IPS-15b (cell line): Measurements from ENCODE around the gene PTPRN2.

ENCODE experiments used
- H3K27me3 ChIP-seq: one replicate; pipeline ENCODE4 v1.6.1; 2013; ENCODE audit warnings: low read length; ENCODE audit not compliant: control insufficient read depth, insufficient read depth
- H3K36me3 ChIP-seq: one replicate; pipeline ENCODE4 v1.6.1; 2013; ENCODE audit warnings: low read length; ENCODE audit not compliant: control insufficient read depth, insufficient read depth
- H3K4me1 ChIP-seq: one replicate; pipeline ENCODE4 v1.6.1; 2013; ENCODE audit warnings: mild to moderate bottlenecking, low read length; ENCODE audit not compliant: control insufficient read depth, insufficient read depth
- H3K4me3 ChIP-seq: one replicate; pipeline ENCODE4 v1.5.1; 2013; ENCODE audit warnings: low read depth, low read length
- H3K9ac ChIP-seq: one replicate; pipeline ENCODE4 v1.6.1; 2013; ENCODE audit warnings: low read depth, mild to moderate bottlenecking, low read length
- H3K9me3 ChIP-seq: one replicate; pipeline ENCODE4 v1.6.1; 2013; ENCODE audit warnings: mild to moderate bottlenecking, low read length; ENCODE audit not compliant: control insufficient read depth, insufficient read depth

PTPRN2 gene

DNA sequence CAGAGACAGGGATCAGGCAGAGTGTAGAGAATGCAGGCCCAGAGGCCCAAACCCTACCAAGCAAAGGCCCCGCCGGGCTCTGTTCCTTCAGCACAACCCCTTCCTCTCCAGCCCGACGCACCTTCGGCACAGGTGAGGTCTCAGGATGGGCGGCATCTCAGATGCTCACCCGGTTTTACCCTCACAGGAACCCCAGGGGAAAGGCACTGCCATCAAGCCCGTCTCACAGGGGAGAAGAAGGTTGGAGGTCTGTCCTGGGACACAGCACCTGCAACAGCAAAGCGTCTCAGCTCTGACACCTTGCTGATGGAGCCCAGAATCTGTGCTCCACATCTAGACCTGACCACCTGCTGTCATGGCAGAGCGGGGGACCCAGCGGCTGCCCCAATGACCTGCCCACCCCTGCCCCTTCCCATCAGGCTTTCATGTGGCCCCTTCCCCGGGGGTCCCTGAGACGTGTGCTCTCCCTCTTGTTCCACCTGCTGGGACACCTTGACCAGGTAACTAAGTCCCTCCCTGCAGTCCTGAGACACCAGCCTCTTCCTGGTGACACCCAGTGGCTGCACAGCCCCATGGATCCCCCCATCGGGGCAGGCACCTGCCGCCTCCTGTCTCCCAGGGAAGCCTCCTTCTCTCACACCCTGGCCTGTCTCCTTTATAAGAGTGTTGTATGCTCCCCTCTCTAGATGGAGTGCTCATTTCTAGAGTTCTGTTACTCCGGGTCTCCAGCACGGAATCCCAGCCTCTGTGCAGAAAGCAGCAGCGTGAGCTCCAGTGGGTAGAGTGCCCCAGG is 935.3 kb downstream of the PTPRN2 start:
- H3K9me3 ChIP-seq, result no peaks in the 10 kb centered on the region

DNA sequence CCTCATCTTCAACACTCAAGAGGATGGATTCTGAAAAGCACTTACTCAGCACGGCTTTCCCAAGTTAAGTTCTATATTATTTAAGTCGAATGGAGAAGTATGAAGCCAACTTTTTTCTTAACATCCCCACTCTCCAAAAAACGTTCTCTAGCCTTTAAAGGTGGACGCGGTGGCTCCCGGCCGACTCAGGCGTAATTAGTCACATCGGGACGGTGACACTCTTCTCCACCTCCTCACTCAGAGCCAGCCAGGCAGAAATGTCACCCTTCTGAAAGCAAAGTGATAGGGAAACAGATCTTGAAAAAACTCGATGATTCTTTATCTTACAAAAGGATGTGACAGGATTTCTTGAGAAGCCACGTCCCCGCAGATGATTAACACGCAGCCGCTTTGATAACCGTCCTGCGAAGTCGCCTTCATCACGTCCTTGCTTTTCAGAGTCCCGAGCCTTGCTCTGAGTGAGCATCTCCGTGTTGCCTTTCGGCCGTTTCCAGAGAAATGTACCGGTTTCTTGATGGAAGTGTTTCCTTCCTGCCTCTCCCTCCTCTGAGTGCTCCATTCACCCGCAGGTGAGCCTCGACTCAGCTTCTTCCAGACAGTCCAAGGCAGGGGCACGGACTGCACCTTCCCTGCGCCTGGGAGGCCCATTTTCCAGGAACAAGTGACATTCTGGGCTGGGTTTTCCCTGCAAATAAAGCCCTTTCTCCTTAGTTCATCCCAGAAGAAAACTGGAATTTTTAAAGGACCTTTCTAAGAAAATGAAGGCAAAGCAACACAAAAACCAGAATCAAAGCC is 936.1 kb downstream of the PTPRN2 start:
- Histone ChIP-seq H3K27me3 (no peaks in the 10 kb centered on the region), H3K4me1 (no peaks in the 10 kb centered on the region), H3K9ac (no peak overlapping the region), H3K9me3 (no peaks in the 10 kb centered on the region), H3K4me3 (no peak overlapping the region), H3K36me3 (no peaks in the 10 kb centered on the region)

More for the DNA sequence above, 935.3 kb downstream of the PTPRN2 start:
- H3K36me3 ChIP-seq, result no peaks in the 10 kb centered on the region
- H3K9ac ChIP-seq, result no peak overlapping the region
- H3K4me1 ChIP-seq, result no peaks in the 10 kb centered on the region
- no peak overlapping the region for H3K4me3 ChIP-seq
- H3K27me3 ChIP-seq, result no peaks in the 10 kb centered on the region

DNA sequence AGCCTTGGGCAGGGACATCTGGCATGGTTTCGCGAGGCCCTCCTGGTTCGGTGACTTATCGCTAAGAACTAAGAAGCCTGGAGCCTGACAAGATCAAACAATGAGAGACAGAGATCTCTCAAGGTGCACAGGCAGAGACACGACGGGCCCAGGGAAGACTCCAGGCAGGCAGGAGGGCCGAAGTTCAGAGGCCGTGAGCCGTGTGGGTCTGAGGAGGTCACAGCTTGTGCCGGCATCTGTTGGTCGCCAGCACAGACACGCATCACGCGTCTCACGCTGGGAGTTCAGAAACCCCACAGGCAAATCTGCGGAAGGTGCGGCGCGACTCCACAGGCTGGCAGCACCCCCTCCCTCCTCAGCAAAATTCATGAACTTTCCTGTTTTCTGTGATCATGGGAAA is 936.8 kb downstream of the PTPRN2 start:
- H3K27me3 ChIP-seq, result no peaks in the 10 kb centered on the region
- H3K4me1 ChIP-seq, result no peaks in the 10 kb centered on the region
- no peaks in the 10 kb centered on the region for H3K36me3 ChIP-seq

DNA sequence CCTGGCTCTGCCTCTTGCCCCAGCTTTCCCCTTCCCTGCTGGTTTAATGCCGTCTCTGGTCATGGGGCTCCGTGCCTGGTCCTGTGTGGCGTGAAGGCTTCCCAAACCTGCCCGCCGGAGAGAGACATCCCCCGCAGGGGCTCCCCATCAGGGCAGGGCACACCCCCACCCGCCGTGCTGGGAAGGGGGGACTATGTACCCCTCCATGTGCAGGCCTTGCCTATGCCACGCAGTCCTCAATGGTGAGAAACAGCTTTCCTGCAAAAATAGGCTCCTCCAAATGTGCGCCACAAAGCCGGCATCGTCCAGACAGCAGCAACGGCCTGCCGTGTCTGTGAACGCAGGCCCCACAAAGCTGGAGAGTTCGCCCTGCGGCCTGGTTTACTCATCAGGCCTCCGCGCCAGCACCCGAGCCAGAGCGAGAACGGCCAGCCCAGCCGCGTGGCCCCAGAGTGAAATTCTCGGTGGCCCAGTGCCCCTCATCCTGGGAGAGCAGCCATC is 937.4 kb downstream of the PTPRN2 start:
- Histone ChIP-seq H3K9me3 (no peaks in the 10 kb centered on the region), H3K27me3 (no peaks in the 10 kb centered on the region), H3K4me1 (no peaks in the 10 kb centered on the region), H3K9ac (no peak overlapping the region), H3K36me3 (no peaks in the 10 kb centered on the region), H3K4me3 (no peak overlapping the region)

More for the DNA sequence above, 936.8 kb downstream of the PTPRN2 start:
- no peak overlapping the region for H3K4me3 ChIP-seq
- H3K9me3 ChIP-seq, result no peaks in the 10 kb centered on the region
- H3K9ac ChIP-seq, result no peak overlapping the region

DNA sequence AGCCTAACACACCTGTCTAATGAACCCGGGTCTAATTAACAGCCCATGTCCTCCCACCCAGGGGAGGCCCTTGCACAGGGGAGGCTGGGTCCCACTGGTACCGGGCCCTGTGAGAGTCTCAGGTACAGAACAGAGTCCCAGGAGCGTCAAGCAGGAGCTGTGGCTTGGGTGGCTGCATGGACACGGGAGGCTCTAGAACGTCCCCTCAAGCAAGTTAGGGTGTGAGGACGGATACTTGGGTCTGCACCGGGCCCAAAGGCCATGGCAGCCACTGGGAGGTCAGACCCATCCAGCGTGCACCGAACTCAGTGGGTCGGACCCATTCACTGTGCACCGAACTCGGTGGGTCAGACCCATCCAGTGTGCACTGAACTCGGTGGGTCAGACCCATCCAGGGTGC is 941.1 kb downstream of the PTPRN2 start:
- H3K27me3 ChIP-seq, result no peaks in the 10 kb centered on the region
- H3K4me1 ChIP-seq, result no peaks in the 10 kb centered on the region
- no peak overlapping the region for H3K4me3 ChIP-seq
- no peak overlapping the region for H3K9ac ChIP-seq
- H3K9me3 ChIP-seq, result no peaks in the 10 kb centered on the region
- no peaks in the 10 kb centered on the region for H3K36me3 ChIP-seq

DNA sequence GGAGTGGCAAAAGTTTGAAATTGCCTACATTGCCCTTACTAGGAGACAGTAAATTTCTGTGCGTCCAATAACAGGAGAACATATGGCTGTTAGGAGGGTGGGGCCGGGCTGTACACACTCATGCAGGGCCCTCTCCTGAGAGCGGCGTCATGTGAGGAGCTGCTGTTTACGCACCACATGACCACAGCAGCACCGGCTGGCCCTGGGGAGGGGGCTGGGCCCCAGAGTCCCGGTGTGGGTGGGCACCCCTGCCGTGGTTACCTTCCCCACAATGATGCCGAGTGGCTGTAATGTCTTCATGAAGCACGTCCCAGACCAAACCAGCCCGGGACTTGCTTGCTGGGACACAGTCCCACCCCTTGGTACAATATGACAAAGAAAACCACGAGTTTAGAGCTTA is 942.1 kb downstream of the PTPRN2 start:
- Histone ChIP-seq H3K9ac (no peak overlapping the region), H3K4me1 (no peaks in the 10 kb centered on the region), H3K27me3 (no peaks in the 10 kb centered on the region), H3K36me3 (no peaks in the 10 kb centered on the region), H3K4me3 (no peak overlapping the region), H3K9me3 (no peaks in the 10 kb centered on the region)

DNA sequence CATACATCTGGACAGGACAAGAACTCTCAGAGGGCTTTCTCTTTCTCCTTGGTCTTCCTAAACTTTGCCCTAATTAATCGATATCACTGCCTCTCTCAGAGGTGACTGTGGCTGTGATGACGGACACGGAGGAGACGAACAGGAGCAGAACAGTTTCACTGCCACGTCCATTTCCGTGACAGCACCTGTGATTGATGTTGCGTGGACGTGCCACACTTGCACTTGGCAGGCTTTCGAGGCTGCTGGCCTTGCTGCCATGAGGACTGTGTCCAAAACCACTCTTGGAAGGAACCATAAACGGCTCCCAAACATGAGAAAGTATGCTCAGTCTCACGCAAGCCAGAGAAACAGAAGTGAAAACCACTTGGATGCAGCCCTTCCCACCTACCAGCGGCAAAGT is 942.7 kb downstream of the PTPRN2 start:
- H3K27me3 ChIP-seq, result no peaks in the 10 kb centered on the region
- H3K36me3 ChIP-seq, result no peaks in the 10 kb centered on the region
- no peaks in the 10 kb centered on the region for H3K4me1 ChIP-seq
- H3K9ac ChIP-seq, result no peak overlapping the region
- H3K9me3 ChIP-seq, result no peaks in the 10 kb centered on the region
- no peak overlapping the region for H3K4me3 ChIP-seq

DNA sequence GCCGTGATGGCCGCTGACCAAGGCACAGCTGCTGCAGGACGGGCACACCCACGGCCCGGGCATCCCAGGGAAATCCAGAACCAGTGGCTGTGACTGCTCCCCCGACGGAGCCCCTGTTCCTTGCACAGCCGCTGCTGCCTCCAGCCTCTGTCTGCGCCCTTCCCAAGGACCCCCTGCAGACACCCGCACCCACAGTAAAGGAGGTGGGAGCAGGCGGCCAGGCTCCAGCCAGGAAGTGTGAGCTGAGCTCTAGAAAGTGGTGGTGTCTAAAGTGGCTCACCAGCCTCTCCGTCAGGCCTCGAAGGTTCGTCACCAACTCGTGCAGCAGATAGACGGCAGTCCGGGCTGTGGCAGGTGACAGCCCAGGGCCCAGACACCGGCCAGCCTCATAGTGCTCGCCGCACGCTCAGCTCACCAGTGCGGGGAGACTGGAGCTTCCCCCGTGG is 944.1 kb downstream of the PTPRN2 start:
- Histone ChIP-seq H3K9ac (no peak overlapping the region), H3K4me3 (no peak overlapping the region), H3K9me3 (no peaks in the 10 kb centered on the region), H3K27me3 (no peaks in the 10 kb centered on the region), H3K36me3 (no peaks in the 10 kb centered on the region), H3K4me1 (no peaks in the 10 kb centered on the region)

DNA sequence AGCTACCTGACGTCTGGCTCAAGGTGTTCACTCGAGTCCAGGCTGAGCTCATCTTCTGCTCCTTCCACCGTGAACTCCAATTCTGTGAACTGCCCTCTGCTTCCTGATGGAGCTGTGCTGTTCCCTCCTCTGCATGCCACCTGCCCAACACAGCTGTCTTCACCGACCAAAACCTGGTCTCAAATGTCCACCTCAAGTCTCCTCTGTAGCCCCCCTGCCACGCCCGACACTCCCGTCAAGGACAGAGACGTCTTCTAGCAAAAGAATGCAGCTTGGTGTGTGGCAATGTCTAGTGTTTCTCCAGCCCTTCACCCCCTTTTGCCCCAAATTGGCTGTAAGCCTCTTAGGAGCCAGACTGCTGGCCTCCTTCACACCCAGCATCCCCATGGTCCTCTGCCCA is 945.8 kb downstream of the PTPRN2 start:
- H3K4me1 ChIP-seq, result no peaks in the 10 kb centered on the region
- H3K9ac ChIP-seq, result no peak overlapping the region
- H3K4me3 ChIP-seq, result no peak overlapping the region
- H3K36me3 ChIP-seq, result no peaks in the 10 kb centered on the region
- H3K9me3 ChIP-seq, result no peaks in the 10 kb centered on the region
- no peaks in the 10 kb centered on the region for H3K27me3 ChIP-seq

DNA sequence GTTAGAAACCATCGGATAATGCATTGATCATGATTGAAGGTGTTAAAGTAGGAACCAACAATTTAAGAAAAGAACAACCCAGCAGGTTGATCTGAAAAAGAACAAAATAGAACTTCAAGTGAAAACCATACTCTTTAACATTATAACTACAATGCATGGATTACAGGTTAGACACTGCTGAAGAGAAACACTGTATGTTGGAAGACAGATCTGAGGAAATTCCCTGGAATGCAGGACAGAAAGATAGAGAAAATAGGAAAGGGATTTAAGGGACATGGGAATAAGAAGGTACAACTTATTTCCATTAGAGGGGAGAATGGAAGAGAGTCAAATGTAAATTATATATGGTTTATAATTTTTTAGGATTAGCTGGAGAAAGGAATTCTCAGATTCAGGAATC is 947.5 kb downstream of the PTPRN2 start:
- H3K9me3 ChIP-seq, result no peaks in the 10 kb centered on the region
- no peaks in the 10 kb centered on the region for H3K27me3 ChIP-seq
- no peaks in the 10 kb centered on the region for H3K4me1 ChIP-seq
- H3K4me3 ChIP-seq, result no peak overlapping the region
- H3K36me3 ChIP-seq, result no peaks in the 10 kb centered on the region
- H3K9ac ChIP-seq, result no peak overlapping the region

DNA sequence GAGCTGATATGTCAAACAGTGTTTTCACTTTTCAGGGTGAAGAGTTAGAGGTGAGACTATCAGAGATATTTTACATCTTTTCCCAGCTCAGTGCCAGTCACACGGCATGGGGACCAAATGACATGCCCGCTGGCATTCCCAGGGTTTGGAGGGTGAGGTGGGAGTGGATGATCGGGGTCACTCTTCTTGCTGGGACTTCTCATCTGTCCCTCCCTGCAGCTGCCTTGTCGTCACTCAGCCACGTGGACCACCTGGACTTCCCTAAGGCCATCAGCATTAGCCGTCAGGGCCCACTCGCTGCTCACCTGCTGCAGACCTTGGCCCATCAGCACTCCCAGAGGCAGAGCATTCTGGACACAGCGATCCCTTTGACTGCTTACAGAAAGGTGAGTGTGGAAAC is 949.1 kb downstream of the PTPRN2 start:
- H3K9me3 ChIP-seq, result no peaks in the 10 kb centered on the region
- no peak overlapping the region for H3K4me3 ChIP-seq
- H3K9ac ChIP-seq, result no peak overlapping the region
- no peaks in the 10 kb centered on the region for H3K4me1 ChIP-seq
- H3K36me3 ChIP-seq, result no peaks in the 10 kb centered on the region
- H3K27me3 ChIP-seq, result no peaks in the 10 kb centered on the region
